H1 (cell line): ENCODE results near the gene FOXN1. TPM values are rescaled to one million over a fixed set of nuclear protein-coding genes. Genes with fewer than 3 reads are reported as not detected.

Experiments
- CTCF ChIA-PET: fragments of 300-600 bp; sonication (Branson Sonifier 250); formaldehyde crosslinking; loops from one replicate; lab custom pipeline; 2021; ENCODE audit not compliant: partially characterized antibody; lab: Charles Lee
- POLR2A ChIA-PET: fragments of 300-600 bp; sonication (Branson Sonifier 250); formaldehyde crosslinking; loops from one replicate; lab custom pipeline; 2021; ENCODE audit warnings: inconsistent platforms; ENCODE audit not compliant: partially characterized antibody; lab: Charles Lee
- DNase-seq, 2 experiments: peaks; one replicate each; pipeline versions ENCODE4 v3.0.0 to v3.0.0-alpha.2; 2010 to 2022; ENCODE audit warnings: low spot score in 2 of 2, low read depth in 1 of 2, mixed read lengths in 1 of 2
- FAIRE-seq: peaks from 2 replicates; lab custom pipeline; 2011; peaks lifted over from hg19 to GRCh38; lab: Jason Lieb, UNC
- H2AFZ ChIP-seq: 2 replicates; pipeline ENCODE4 v1.8.1; 2012; ENCODE audit warnings: low read length, inconsistent platforms
- H2AK5ac ChIP-seq: 2 replicates; pipeline ENCODE4 v1.6.1; 2013; ENCODE audit warnings: low read depth, low read length
- H2BK120ac ChIP-seq: replicated peaks from 2 replicates; pipeline ENCODE3; 2013; ENCODE audit warnings: low read depth, low read length, inconsistent platforms
- H2BK12ac ChIP-seq: 2 replicates; pipeline ENCODE4 v1.6.1; 2013; ENCODE audit warnings: low read depth, low read length
- H2BK15ac ChIP-seq: 2 replicates; pipeline ENCODE4 v1.6.1; 2013; ENCODE audit warnings: low read length
- H2BK20ac ChIP-seq: 2 replicates; pipeline ENCODE4 v1.6.1; 2013; ENCODE audit warnings: low read length
- H2BK5ac ChIP-seq: 2 replicates; pipeline ENCODE4 v1.6.1; 2013; ENCODE audit warnings: low read depth, low read length
- H3K14ac ChIP-seq: 2 replicates; pipeline ENCODE4 v1.6.1; 2013; ENCODE audit warnings: inconsistent platforms; ENCODE audit not compliant: insufficient read length
- H3K18ac ChIP-seq: 2 replicates; pipeline ENCODE4 v1.6.1; 2013; ENCODE audit warnings: low read length; ENCODE audit errors: extremely low read depth
- H3K23ac ChIP-seq: 2 replicates; pipeline ENCODE4 v1.6.1; 2013; ENCODE audit warnings: inconsistent platforms; ENCODE audit not compliant: insufficient read length
- H3K23me2 ChIP-seq: 2 replicates; pipeline ENCODE4 v1.6.1; 2013; ENCODE audit warnings: low read depth, low read length
- H3K27ac ChIP-seq: 2 replicates; pipeline ENCODE4 v1.6.1; 2011; ENCODE audit warnings: low read depth, low read length, inconsistent platforms
- H3K27me3 ChIP-seq, 4 experiments: replicated peaks in 1 of 4; 1 replicate in 1 of 4; 2 replicates in 3 of 4; pipeline versions ENCODE4 v1.6.1 to v1.8.1; 2011 to 2013; ENCODE audit warnings: low read length in 3 of 4, mild to moderate bottlenecking in 3 of 4, inconsistent platforms in 2 of 4, mixed read lengths in 2 of 4, moderate library complexity in 1 of 4; ENCODE audit not compliant: control insufficient read depth in 3 of 4, insufficient read depth in 3 of 4; ENCODE audit errors: extremely low read depth in 1 of 4
- H3K36me3 ChIP-seq, 4 experiments: 2 replicates each; pipeline versions ENCODE4 v1.6.1 to v1.8.1; 2011 to 2013; ENCODE audit warnings: mild to moderate bottlenecking in 4 of 4, low read length in 3 of 4, moderate library complexity in 2 of 4, control low read depth in 1 of 4, inconsistent platforms in 1 of 4; ENCODE audit not compliant: insufficient read depth in 4 of 4, control insufficient read depth in 2 of 4
- H3K4ac ChIP-seq: replicated peaks from 2 replicates; pipeline ENCODE3; 2013; ENCODE audit warnings: low read length, low read depth, mixed read lengths, inconsistent platforms; ENCODE audit not compliant: insufficient read length
- H3K4me1 ChIP-seq, 4 experiments: replicated peaks in 1 of 4; 1 replicate in 1 of 4; 2 replicates in 3 of 4; pipeline versions ENCODE4 v1.6.1 to v1.8.1; 2011 to 2013; ENCODE audit warnings: low read length in 3 of 4, inconsistent platforms in 2 of 4, mixed read lengths in 1 of 4; ENCODE audit not compliant: insufficient read depth in 4 of 4, control insufficient read depth in 3 of 4
- H3K4me2 ChIP-seq, 2 experiments: 2 replicates each; pipeline versions ENCODE4 v1.6.1 to v1.8.1; 2011 to 2013; ENCODE audit warnings: low read depth in 2 of 2, low read length in 2 of 2, control low read depth in 1 of 2, inconsistent platforms in 1 of 2, mild to moderate bottlenecking in 1 of 2; ENCODE audit not compliant: insufficient read depth in 1 of 2
- H3K4me3 ChIP-seq, 4 experiments: fragments of 200-600, 300-600 bp in 1 of 4; sonication (generic), shearing (Covaris generic), sonication (Bioruptor Twin) in 1 of 4; 2 replicates each; pipeline versions ENCODE4 v1.5.1 to v1.8.1; 2011 to 2016; ENCODE audit warnings: low read length in 4 of 4, low read depth in 3 of 4, control low read depth in 2 of 4, inconsistent platforms in 2 of 4, mild to moderate bottlenecking in 2 of 4, mixed read lengths in 1 of 4, moderate library complexity in 1 of 4; ENCODE audit not compliant: insufficient read depth in 2 of 4; ENCODE audit errors: extremely low read depth in 1 of 4
- H3K56ac ChIP-seq: replicated peaks from 2 replicates; pipeline ENCODE3; 2013; ENCODE audit warnings: low read depth, mild to moderate bottlenecking, mixed read lengths, low read length, inconsistent platforms; ENCODE audit not compliant: insufficient read length
- H3K79me1 ChIP-seq: 2 replicates; pipeline ENCODE4 v1.6.1; 2013; ENCODE audit warnings: low read depth, low read length, control low read depth
- H3K79me2 ChIP-seq, 2 experiments: 2 replicates each; pipeline versions ENCODE4 v1.6.1 to v1.8.1; 2012 to 2013; ENCODE audit warnings: low read length in 2 of 2, mild to moderate bottlenecking in 2 of 2, inconsistent platforms in 1 of 2; ENCODE audit not compliant: insufficient read depth in 2 of 2, control insufficient read depth in 1 of 2
- H3K9ac ChIP-seq, 4 experiments: replicated peaks in 1 of 4; 1 replicate in 1 of 4; 2 replicates in 3 of 4; pipeline versions ENCODE4 v1.6.1 to v1.8.1; 2011 to 2013; ENCODE audit warnings: low read depth in 3 of 4, low read length in 3 of 4, control low read depth in 2 of 4, mild to moderate bottlenecking in 2 of 4, moderate library complexity in 2 of 4, inconsistent platforms in 1 of 4; ENCODE audit errors: extremely low read depth in 1 of 4
- H3K9me3 ChIP-seq, 2 experiments: 2 replicates each; pipeline versions ENCODE4 v1.6.1 to v1.8.1; 2012 to 2013; ENCODE audit warnings: mild to moderate bottlenecking in 2 of 2, moderate library complexity in 2 of 2, control low read depth in 1 of 2, inconsistent platforms in 1 of 2, low read depth in 1 of 2, low read length in 1 of 2, mixed read lengths in 1 of 2; ENCODE audit not compliant: insufficient read depth in 2 of 2
- H4K20me1 ChIP-seq, 2 experiments: replicated peaks in 1 of 2; 2 replicates each; pipeline versions ENCODE3 to v1.8.1; 2011 to 2013; ENCODE audit warnings: inconsistent platforms in 2 of 2, low read length in 2 of 2, mild to moderate bottlenecking in 1 of 2; ENCODE audit not compliant: insufficient read depth in 2 of 2, control insufficient read depth in 1 of 2
- H4K5ac ChIP-seq: 2 replicates; pipeline ENCODE4 v1.6.1; 2013; ENCODE audit warnings: low read length, low read depth, mixed read lengths, inconsistent platforms; ENCODE audit not compliant: insufficient read length
- H4K8ac ChIP-seq: 2 replicates; pipeline ENCODE4 v1.8.0; 2013; ENCODE audit warnings: mild to moderate bottlenecking, moderate library complexity, low read length, inconsistent platforms; ENCODE audit not compliant: insufficient read depth; ENCODE audit errors: extremely low read depth
- H4K91ac ChIP-seq: replicated peaks from 2 replicates; pipeline ENCODE3; 2013; ENCODE audit warnings: low read length, mixed read lengths, inconsistent platforms; ENCODE audit not compliant: insufficient read length
- GTF2F1 ChIP-seq: IDR thresholded peaks from 2 replicates; pipeline ENCODE4 v1.6.1; 2012; ENCODE audit warnings: low read depth, low read length, improper control_type of control experiment, borderline replicate concordance
- WGBS, 2 experiments: shearing (Covaris generic) in 1 of 2; methylation state at CpG; one replicate each; pipeline versions ENCODE4 v1.1.6 to v1.1.7; 2013 to 2015; ENCODE audit warnings: low lambda C conversion rate in 2 of 2, mixed read lengths in 2 of 2, inconsistent platforms in 1 of 2, low coverage in 1 of 2, missing lambda C conversion rate in 1 of 2; ENCODE audit not compliant: insufficient replicate concordance in 2 of 2, insufficient coverage in 1 of 2, insufficient read length in 1 of 2; ENCODE audit errors: extremely low coverage in 1 of 2, missing lambda C conversion rate in 1 of 2; 5-methylcytosine and 5-hydroxymethylcytosine counted together
- polyA plus RNA-seq, 7 experiments: library from polyadenylated mRNA; depleted of rRNA in 3 of 7; stranded (reverse) in 5 of 7; unstranded in 2 of 7; fragments of >200 nt in 5 of 7; fragments of 200-250 nt in 2 of 7; gene quantifications; 1 replicate in 5 of 7; 2 replicates in 1 of 7; 4 replicates in 1 of 7; pipeline versions ENCODE4 v1.2.1 to v1.2.3, GENCODE V29; 2011 to 2013; ENCODE audit warnings: missing spikeins in 2 of 7, mixed read lengths in 2 of 7
- total RNA-seq: library from RNA; stranded (reverse); fragmentation: NEBNext Ultra II Directional; extraction: Animal tissue kit (Norgen Biotek cat#: 25700); gene quantifications from 2 replicates; pipeline ENCODE4 v1.2.1, GENCODE V29; 2021

The FOXN1 gene
- total and polyA plus RNA-seq, 2 of the 8 experiments (the other 6 are each of a cell fraction or from before 2014, with no cell fraction given): not detected

DNA sequence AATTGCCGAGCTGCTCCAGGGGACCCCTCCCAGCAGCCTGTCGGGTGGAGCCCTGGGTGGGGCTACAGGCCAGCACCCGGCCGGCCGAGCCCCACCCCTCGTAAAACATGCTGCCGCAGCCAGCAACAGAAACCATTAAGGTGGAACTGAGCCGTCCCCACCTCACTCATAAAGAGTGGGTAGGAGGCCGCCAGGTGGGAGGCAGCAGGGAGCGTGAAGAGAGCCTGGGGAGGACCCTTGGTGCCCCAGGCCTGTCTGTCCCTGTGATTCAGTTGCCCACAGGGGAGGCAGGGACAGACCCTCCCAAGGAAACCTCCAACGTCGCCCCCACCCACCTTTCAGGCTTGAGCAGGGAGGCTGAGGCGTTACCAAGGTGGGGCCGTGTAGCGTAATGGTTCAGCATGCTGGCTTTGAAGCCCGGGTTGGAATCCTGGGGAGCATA is 8.4 kb downstream of the FOXN1 start:
- no peaks in the 10 kb centered on the region for H3K4me1 ChIP-seq
- no peak overlapping the region for H3K56ac ChIP-seq
- H2BK15ac ChIP-seq: no peak overlapping the region
- 82% methylated on average over 15 of the region's 16 CpGs; no CpG with 5 or more reads in 1 of the 2 experiments for WGBS, 2 experiments
- H3K9me3 ChIP-seq: no peaks in the 10 kb centered on the region
- ChIA-PET CTCF (interaction anchor here (1.2 to 1.7 kb wide), 3 partner anchors 11 to 20 kb away, joined by 3 to 5 read pairs (median 5); no protein-coding TSS in a partner anchor), POLR2A (interaction anchor here (0.6 to 1.7 kb wide), 3 partner anchors 11 to 194 kb away, joined by 3 to 5 read pairs (median 4); no protein-coding TSS in a partner anchor)
- H3K23me2 ChIP-seq: no peaks in the 10 kb centered on the region; the same call in 1 of the 2 replicates
- no peaks in the 10 kb centered on the region for H3K79me2 ChIP-seq
- H3K4me3 ChIP-seq: no peak overlapping the region
- H3K27me3 ChIP-seq: no peaks in the 10 kb centered on the region
- no peak overlapping the region for H3K18ac ChIP-seq
- no peak overlapping the region for H3K23ac ChIP-seq
- no peak overlapping the region for H2AK5ac ChIP-seq
- DNase-seq (no peak), FAIRE-seq (no peak)
- no peak overlapping the region for H2BK20ac ChIP-seq
- H3K9ac ChIP-seq: no peak overlapping the region
- no peak overlapping the region for H3K4me2 ChIP-seq
- H3K4ac ChIP-seq: no peak overlapping the region
- H4K8ac ChIP-seq: no peak overlapping the region; the same call in 1 of the 2 replicates
- no peak overlapping the region for H4K5ac ChIP-seq
- H3K36me3 ChIP-seq: no peaks in the 10 kb centered on the region
- H3K27ac ChIP-seq: no peak overlapping the region
- H3K79me1 ChIP-seq: no peaks in the 10 kb centered on the region
- H3K14ac ChIP-seq: no peak overlapping the region
- H4K20me1 ChIP-seq: no peaks in the 10 kb centered on the region
- no peak overlapping the region for H2BK120ac ChIP-seq
- no peak overlapping the region for H2AFZ ChIP-seq
- H4K91ac ChIP-seq: no peak overlapping the region
- no peak overlapping the region for H2BK5ac ChIP-seq
- H2BK12ac ChIP-seq: no peak overlapping the region
- no peak for TF ChIP-seq GTF2F1
